Measurements from ENCODE around the gene MLX.
"Not testable (repeated sequence)": the region's sequence is repeated elsewhere in the genome, so short reads cannot be mapped to it uniquely, and the experiment has no call there.

The MLX gene

GRCh38 chr17:42536372-42537155 lies 30.3 kb upstream of the MLX start:
- peak in 1 of 2 experiments; percentile 66 for DNase-seq

GRCh38 chr17:42537156-42537805 lies 29.6 kb upstream of the MLX start:
- no peak for DNase-seq

- DNase-seq = no peak
Measured at GRCh38 chr17:42537826-42538451, 29.0 kb upstream of the MLX start.

GRCh38 chr17:42538482-42538881 lies 28.4 kb upstream of the MLX start:
- no peak for DNase-seq

GRCh38 chr17:42540558-42540957 lies 26.3 kb upstream of the MLX start:
- DNase-seq = not testable (repeated sequence)

GRCh38 chr17:42541041-42541833 lies 25.7 kb upstream of the MLX start:
- no peak for DNase-seq

GRCh38 chr17:42543190-42544079 lies 23.5 kb upstream of the MLX start:
- DNase-seq = no peak

GRCh38 chr17:42544874-42545283 lies 22.0 kb upstream of the MLX start:
- DNase-seq = no peak

- DNase-seq = not testable (repeated sequence)
Measured at GRCh38 chr17:42545755-42546505, 21.0 kb upstream of the MLX start.

- no peak for DNase-seq
Measured at GRCh38 chr17:42547001-42547461, 19.9 kb upstream of the MLX start.

GRCh38 chr17:42547698-42548069 lies 19.2 kb upstream of the MLX start:
- DNase-seq = no peak

- peak; percentile 37 to 78 for DNase-seq
Measured at GRCh38 chr17:42548070-42548837, 18.6 kb upstream of the MLX start.

- DNase-seq = no peak
Measured at GRCh38 chr17:42548993-42549755, 17.7 kb upstream of the MLX start.

- not testable (repeated sequence) for DNase-seq
Measured at GRCh38 chr17:42552736-42553135, 14.2 kb upstream of the MLX start, which contains the start of gene HSD17B1. Gene HSD17B1 (plus strand): TSS chr17:42552923. CDS start chr17:42552934, 11 bp downstream.

- no peak for DNase-seq
Measured at GRCh38 chr17:42553161-42553818, 13.6 kb upstream of the MLX start.

- no peak for DNase-seq
Measured at GRCh38 chr17:42553866-42554249, 13.0 kb upstream of the MLX start.

GRCh38 chr17:42554250-42555121 lies 12.4 kb upstream of the MLX start:
- DNase-seq = peak in 1 of 2 experiments; percentile 44

GRCh38 chr17:42555122-42555622 lies 11.7 kb upstream of the MLX start:
- no peak for DNase-seq
